Stimulated activated CD8-positive, alpha-beta memory T cell treated with anti-CD3 and anti-CD28 coated beads, Interleukin-12 subunit alpha, Interleukin-12 subunit beta, amount 100 ng/mL, for 24 hours (primary cell): Measurements from ENCODE around the gene APMAP.
"Not testable (repeated sequence)": the region's sequence is repeated elsewhere in the genome, so short reads cannot be mapped to it uniquely, and the experiment has no call there.

Experiments used
- DNase-seq: peaks from one replicate; pipeline ENCODE4 v3.0.0-alpha.2; 2020; ENCODE audit errors: extremely low read depth

The APMAP gene

DNA sequence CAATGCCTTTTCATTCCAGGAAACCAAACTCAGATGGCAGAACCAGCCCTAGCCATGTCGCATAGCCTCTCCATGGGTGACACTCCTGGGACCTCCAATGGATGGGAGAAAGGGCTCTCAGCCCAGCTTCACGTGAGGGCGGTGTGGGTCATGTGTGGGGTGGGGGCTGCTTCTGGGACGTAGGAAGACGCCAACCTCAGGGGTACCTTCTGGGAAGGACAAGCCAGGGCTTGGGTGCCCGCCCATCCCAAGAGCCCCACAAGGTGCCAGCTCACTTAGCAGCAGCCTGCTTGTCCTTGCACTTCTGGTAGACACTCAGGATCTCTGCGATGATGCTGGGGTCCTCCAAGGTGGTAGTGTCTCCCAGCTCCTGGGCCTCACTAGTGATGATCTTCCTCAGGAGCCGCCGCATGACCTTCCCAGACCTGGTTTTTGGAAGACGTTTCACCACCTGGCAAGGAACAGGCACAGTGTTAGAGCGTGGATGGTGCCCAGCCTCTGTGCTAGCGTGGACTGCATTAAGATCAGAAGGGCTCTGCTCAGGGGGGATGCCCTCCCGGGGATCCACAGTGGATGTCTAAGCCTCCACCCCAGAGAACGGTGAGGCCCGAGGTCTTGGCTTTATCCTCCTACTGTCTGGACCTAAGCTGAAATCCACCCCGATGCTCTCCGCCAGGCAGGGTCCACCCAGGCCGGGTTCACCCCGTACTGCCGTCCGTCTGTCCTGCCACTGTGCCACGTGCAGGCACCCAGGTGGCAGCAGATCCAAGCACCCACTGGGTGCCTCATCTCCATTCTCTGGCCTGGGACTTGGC is 15.1 kb upstream of the APMAP start:
- no peak for DNase-seq

- DNase-seq: no peak
These were observed 14.0 kb upstream of the APMAP start for GRCh38 chr20:25006431-25007167.

DNA sequence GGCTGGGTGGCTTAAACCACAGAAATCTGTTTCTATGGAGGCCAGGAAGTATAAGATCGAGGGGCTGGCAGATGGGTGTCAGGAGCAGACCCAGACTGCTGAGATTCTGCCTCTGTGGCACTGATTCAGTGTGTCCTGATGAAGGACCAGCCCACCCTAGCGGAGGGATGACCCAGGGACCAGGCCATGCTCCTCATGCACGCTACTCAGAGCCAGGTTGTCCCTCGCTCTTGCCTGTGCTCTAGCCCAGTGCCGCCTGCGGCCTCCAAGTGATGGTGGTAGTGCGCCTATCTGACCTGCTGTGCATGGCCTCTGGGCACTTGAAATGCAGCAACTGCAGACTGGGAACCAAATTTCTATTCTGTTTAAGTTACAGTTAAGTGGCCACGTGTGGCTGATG is 13.1 kb upstream of the APMAP start:
- no peak for DNase-seq

GRCh38 chr20:25005220-25005619 is 12.7 kb upstream of the APMAP start:
- DNase-seq: no peak

- no peak for DNase-seq
These were observed 10.5 kb upstream of the APMAP start for GRCh38 chr20:25003002-25003401.

GRCh38 chr20:25001323-25001722 is 8.8 kb upstream of the APMAP start:
- DNase-seq: not testable (repeated sequence)

DNA sequence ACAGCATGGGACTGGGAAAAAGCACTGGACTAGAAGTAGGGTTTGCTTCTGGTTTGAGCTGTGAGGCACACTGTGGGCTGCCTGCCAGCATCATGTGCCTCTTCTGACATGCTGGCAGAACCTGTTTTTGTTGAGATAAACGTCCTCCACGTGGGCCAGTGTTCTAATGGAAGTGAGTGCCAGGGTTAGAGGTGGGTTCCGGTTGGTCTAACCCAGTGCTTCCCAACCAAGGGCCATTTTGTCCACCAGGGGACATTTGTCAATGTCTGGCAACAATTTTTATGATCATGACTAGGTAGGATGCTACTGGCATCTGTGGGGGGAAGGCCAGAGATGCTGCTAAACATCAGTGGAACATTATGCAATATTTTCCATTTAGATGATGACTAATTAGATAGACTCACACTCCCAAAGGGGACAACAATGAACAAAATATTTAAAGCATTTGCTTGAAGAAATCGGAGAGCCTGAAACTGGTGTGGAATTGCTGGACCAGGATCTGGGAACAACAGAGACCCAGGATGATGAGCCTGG is 7.8 kb upstream of the APMAP start:
- no peak for DNase-seq

DNA sequence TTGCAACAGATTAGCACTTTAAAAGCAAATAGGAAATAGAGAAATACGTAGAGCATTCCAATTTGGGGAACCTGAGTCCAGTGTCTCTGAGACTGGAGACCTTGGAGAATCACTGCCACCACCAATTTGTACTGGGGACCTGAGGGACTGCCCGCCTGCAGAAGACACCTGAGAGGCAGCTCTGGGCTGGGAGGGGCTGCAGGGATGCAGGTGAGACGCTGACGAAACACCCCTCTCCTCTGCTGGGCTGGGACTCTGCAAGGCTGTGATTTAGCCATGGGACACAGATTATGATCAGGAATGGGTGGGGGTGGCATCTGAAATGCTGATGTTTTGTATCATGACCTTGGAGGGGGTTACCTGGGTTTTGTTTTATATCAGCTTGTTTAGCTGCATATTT is 7.0 kb upstream of the APMAP start:
- DNase-seq: no peak

GRCh38 chr20:24998631-24999445 is 6.3 kb upstream of the APMAP start:
- DNase-seq: no peak

DNA sequence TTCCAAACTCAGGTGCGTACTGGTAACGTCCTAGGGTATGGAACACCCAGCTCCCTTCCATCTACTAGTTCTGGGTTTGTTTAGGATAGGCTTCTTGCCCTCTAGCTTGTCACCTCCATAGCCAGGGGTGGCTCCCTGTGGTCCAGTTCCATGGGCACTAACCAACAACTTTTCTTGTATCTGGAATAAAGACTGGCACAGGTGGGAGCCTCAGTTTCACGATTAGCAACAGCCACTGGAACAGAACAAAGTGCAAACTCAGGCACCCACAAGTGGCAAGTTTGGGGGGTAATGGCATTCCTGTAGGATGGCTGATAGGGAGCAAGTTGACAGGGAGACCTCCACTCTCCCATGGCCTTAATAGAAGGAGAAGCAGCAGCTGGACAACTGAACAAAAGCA is 5.6 kb upstream of the APMAP start:
- no peak for DNase-seq

DNA sequence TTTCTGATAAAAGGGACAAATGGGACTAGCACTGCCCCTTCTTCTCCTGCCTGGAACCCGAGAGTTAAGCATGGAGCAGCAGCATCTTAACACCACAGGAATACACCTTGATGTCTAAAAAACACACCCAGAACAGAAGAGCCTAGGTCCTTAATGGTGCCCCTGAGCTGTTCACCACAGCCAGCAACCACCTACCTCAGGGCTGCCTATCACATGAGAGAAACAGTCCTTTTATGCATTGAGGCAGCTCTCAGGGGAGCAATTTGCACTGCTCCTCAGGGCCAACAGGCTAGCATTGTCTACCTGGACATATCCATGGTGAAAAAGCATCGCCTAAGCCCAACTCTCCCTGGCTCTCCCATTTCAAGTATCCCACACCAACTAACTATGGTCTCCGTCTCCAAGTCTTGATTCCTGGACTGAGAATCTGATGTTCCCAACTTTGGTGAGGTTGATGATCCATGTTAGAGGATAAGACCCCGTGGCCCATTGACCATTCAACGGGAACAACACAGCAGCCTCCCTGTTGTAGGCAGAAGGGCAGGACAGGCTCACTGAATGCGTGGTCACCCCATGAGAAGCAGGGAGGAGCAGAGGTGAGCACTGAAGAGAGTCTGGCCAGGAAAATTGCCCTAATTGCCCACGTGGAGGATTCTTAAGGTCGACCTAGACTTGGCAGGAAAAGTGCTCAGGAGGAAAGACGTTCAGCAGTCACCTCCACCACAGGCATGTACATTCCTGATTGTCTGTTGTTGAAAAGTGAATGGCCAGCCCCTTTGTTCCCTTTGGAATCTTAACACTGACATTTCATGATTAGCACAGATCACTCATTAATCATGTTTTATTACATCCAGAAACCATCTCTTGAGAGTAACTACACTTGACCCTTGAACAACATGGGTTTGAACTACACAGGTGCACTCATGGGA is 4.2 kb upstream of the APMAP start:
- DNase-seq: no peak

DNA sequence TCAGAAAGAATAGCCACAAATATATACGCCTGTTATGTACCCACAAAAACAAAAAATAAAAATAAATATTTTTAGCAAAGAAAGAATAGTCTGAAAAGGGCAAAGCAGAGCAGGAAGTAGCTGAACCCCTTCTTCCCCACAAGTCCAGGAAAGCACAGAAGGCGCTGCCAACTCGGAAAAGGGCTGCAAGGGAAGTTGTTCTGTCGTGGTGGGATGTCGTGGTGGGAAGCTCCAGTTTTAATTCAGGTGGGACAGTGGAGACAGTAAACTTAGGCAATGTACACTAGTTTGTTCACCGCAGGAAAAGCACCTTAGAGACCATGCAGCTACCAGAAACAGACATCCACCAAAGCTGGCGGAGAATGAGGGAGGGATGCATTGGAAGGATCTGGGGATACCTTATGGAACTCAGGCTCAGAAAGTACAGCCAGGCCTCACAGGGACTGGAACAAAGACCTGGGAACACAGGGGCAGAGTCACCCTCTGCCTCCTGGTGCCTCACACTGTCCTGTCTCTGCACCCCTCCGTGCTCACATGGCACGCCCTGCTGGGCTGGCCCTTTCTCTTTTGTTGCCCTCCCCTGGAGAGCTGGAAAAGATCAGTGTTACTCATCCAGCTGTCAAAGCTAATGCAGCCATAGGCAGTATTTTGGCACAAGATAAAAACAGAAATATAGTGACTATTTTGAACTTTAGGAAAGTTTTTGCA is 3.3 kb upstream of the APMAP start:
- no peak for DNase-seq

GRCh38 chr20:24994470-24995368 is 2.2 kb upstream of the APMAP start:
- peak; percentile 32 for DNase-seq

DNA sequence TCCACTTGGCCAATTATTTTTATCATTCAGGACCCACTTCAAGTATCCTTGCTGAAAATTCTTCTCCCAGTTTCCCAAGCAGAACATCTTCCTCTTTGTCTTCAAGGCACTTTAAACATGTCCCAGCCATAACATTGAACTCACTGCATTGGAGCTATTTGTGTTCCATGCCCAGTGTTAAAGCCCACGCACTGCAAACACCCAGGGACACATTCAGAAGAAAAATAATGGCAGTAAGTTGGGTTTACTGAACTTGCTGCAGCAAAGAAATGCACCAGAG is 1.6 kb upstream of the APMAP start:
- no peak for DNase-seq

DNA sequence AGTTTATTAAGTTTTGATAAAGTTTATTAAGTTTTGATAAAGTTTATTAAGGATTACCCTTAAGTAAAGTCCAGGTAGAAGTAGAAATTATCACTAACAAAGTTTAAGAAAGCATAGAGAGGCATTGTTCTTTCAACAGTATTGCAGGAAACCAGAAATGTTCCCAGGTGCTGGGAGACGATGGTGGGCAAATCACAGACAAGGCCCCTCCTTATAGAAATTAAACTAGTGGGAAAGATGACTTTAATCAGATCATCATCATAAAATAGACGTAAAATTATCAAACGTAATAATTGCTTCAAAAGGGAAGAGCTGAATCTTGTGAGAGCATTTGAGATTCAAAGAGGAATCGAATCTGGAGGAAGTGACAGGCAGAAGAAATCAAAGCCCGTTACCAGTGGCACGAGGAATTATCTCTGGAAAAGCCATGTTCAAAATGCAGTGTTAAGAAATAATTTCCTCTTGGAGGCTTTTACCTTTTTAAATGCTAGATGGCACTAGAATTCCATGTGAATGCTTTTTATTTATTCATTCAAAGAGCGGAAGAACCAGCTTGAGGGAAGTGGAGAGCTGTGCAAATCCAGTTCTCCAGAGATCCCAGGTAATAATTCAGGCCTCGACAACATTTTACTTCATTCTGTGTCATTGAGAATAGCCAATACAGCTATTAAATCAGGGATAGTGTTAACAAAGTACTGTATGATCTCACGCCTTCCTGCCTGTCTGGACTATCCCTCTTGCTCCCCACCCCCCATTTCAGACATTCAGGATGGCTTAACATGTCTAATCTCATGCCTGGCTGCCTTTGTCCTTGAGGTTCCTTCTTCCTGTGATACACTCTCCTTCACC is 1.0 kb upstream of the APMAP start:
- no peak for DNase-seq

- DNase-seq: no peak
These were observed 559 bp downstream of the APMAP start for GRCh38 chr20:24991897-24992486.

DNA sequence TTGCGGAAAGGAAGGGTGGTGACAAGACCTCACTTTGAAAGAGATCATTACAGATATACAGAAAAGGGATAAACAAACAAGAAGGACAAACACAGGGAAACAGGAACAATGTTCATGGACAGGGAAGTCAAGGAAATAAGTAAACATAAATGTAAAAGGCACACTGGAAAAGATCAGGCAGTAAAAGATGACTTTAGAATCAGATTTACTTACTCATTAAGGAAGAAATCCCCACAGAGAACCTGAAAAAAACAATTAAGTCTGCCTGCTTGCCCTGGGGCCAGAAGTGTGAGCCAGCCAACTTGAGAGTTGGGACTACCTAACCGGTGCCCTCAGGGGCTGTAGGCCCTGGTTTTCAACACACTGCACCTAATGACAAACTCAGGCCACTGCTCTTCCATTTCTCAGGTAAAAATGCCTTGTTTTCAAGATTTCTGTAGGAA is 1.7 kb downstream of the APMAP start:
- DNase-seq: no peak

- no peak for DNase-seq
These were observed 3.4 kb downstream of the APMAP start for GRCh38 chr20:24989162-24989561.
